IPS-15b (cell line): ENCODE results near the gene FAM217B.
"Not testable (repeated sequence)": the region's sequence is repeated elsewhere in the genome, so short reads cannot be mapped to it uniquely, and the experiment has no call there.

Experiments
- H3K27me3 ChIP-seq: one replicate; pipeline ENCODE4 v1.6.1; 2013; ENCODE audit warnings: low read length; ENCODE audit not compliant: control insufficient read depth, insufficient read depth
- H3K36me3 ChIP-seq: one replicate; pipeline ENCODE4 v1.6.1; 2013; ENCODE audit warnings: low read length; ENCODE audit not compliant: control insufficient read depth, insufficient read depth
- H3K4me1 ChIP-seq: one replicate; pipeline ENCODE4 v1.6.1; 2013; ENCODE audit warnings: mild to moderate bottlenecking, low read length; ENCODE audit not compliant: control insufficient read depth, insufficient read depth
- H3K4me3 ChIP-seq: one replicate; pipeline ENCODE4 v1.5.1; 2013; ENCODE audit warnings: low read depth, low read length
- H3K9ac ChIP-seq: one replicate; pipeline ENCODE4 v1.6.1; 2013; ENCODE audit warnings: low read depth, mild to moderate bottlenecking, low read length
- H3K9me3 ChIP-seq: one replicate; pipeline ENCODE4 v1.6.1; 2013; ENCODE audit warnings: mild to moderate bottlenecking, low read length; ENCODE audit not compliant: control insufficient read depth, insufficient read depth

The FAM217B gene

GRCh38 chr20:59957568-59957967 lies 17.4 kb downstream of the FAM217B start:
- H3K4me3 ChIP-seq, H3K4me1 ChIP-seq, H3K9me3 ChIP-seq, H3K36me3 ChIP-seq, H3K9ac ChIP-seq, H3K27me3 ChIP-seq: not testable (repeated sequence)

- H3K4me3 ChIP-seq, result no peak within 1 kb of the TSS
- H3K27me3 ChIP-seq, result peaks cover 2% of the 10 kb centered on the region
- H3K36me3 ChIP-seq, result no peaks in the 10 kb centered on the region
- H3K9me3 ChIP-seq, result no peaks in the 10 kb centered on the region
- no peaks in the 10 kb centered on the region for H3K4me1 ChIP-seq
- H3K9ac ChIP-seq, result no peak within 1 kb of the TSS
These were observed 17.9 kb downstream of the FAM217B start, which contains the start of gene CDH26 for GRCh38 chr20:59958123-59958522. TSS of gene CDH26 (plus strand) at chr20:59958423. CDS start at chr20:59958727, 304 bp downstream.

- Histone ChIP-seq H3K9ac (no peak overlapping the region), H3K9me3 (no peaks in the 10 kb centered on the region), H3K4me1 (no peaks in the 10 kb centered on the region), H3K4me3 (no peak overlapping the region), H3K36me3 (no peaks in the 10 kb centered on the region), H3K27me3 (peaks cover 2% of the 10 kb centered on the region)
These were observed 18.4 kb downstream of the FAM217B start for GRCh38 chr20:59958626-59959025.

DNA sequence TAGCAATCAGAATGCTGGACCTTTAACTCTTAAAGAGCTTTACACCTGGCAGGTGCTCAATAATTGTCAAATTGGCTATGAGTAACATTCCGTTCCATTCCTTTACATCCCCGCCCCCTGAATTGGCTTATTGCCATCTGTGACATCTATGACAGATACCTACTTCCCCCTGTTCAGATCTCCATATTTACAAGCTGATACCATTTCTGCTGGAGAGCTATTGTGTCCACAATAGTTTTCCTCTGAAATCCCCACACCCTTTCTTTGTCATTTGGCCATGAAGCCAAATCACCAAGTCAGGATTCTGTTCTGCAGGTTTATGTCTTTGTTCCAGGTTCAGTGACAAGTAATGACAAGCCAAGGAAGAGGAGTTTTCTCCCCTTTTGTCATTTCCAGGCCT lies 21.2 kb downstream of the FAM217B start:
- Histone ChIP-seq H3K4me3 (no peak overlapping the region), H3K4me1 (no peaks in the 10 kb centered on the region), H3K27me3 (peaks cover 2% of the 10 kb centered on the region), H3K9me3 (no peaks in the 10 kb centered on the region), H3K9ac (no peak overlapping the region), H3K36me3 (no peaks in the 10 kb centered on the region)

DNA sequence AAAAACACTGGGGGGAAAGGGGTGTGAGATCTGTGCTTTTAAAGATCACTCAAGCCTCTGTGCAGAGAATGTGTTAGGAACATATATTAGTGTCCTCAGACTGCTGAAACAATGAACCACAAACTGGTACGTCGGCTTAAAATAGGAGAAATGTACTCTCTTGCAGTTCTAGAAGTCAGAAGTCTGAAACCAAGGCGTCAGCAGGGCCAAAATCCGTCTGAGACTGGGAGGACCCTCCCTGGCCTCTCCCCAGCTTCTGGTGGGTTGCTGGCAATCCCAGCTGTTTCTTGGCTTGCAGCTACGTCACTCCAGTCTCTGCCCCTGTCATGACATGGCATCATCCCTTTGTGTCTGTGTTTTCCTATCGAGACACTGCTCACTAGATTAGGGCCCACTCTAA lies 22.0 kb downstream of the FAM217B start:
- H3K27me3 ChIP-seq, result peaks cover 2% of the 10 kb centered on the region
- no peaks in the 10 kb centered on the region for H3K4me1 ChIP-seq
- H3K36me3 ChIP-seq, result no peaks in the 10 kb centered on the region
- no peak overlapping the region for H3K9ac ChIP-seq
- no peaks in the 10 kb centered on the region for H3K9me3 ChIP-seq
- H3K4me3 ChIP-seq, result no peak overlapping the region

DNA sequence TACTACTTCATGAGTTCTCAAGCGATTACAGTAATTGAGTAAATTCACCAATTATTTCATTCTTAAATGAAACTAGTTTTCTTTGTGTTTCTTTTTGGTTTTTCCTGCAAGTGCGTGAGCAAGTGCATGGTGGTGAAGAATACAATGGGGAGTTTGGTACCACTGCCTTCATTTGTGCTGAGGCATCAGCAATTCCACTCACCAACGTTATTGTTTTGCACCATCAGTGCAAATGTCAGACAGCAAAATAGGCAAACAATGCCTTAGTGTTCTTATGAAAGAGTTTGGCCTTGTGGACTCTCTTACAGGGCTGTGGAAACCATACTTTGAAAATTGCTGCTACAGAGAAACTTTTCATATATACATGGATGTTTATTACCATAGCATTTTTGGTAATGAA lies 26.2 kb downstream of the FAM217B start:
- Histone ChIP-seq H3K36me3 (no peaks in the 10 kb centered on the region), H3K4me3 (no peak overlapping the region), H3K9me3 (no peaks in the 10 kb centered on the region), H3K27me3 (peaks cover 2% of the 10 kb centered on the region), H3K4me1 (no peaks in the 10 kb centered on the region), H3K9ac (no peak overlapping the region)

DNA sequence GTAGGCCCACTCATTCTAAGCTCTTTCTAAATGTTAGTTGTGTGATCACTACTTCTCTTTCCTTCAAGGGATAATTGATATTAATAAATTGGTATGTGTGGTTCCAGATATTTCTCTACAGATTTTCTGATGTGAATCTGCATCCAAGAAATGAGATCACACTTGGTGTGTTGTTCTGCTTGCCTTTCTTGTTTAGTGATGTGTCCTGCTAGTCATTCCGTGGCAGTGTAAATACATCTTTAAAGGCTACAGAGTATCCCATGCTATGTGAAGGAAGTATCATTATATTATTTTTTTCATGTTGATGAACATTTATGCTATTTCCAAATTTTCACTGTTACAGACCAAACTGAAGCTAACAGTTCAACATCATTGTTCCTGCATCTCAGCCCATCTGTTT lies 31.2 kb downstream of the FAM217B start:
- no peaks in the 10 kb centered on the region for H3K36me3 ChIP-seq
- H3K4me3 ChIP-seq, result no peak overlapping the region
- H3K4me1 ChIP-seq, result no peaks in the 10 kb centered on the region
- H3K9me3 ChIP-seq, result no peaks in the 10 kb centered on the region
- no peaks in the 10 kb centered on the region for H3K27me3 ChIP-seq
- no peak overlapping the region for H3K9ac ChIP-seq

- no peaks in the 10 kb centered on the region for H3K9me3 ChIP-seq
- no peak overlapping the region for H3K4me3 ChIP-seq
- no peaks in the 10 kb centered on the region for H3K27me3 ChIP-seq
- no peaks in the 10 kb centered on the region for H3K36me3 ChIP-seq
- no peaks in the 10 kb centered on the region for H3K4me1 ChIP-seq
- H3K9ac ChIP-seq, result no peak overlapping the region
These were observed 32.0 kb downstream of the FAM217B start for GRCh38 chr20:59972037-59972801.

DNA sequence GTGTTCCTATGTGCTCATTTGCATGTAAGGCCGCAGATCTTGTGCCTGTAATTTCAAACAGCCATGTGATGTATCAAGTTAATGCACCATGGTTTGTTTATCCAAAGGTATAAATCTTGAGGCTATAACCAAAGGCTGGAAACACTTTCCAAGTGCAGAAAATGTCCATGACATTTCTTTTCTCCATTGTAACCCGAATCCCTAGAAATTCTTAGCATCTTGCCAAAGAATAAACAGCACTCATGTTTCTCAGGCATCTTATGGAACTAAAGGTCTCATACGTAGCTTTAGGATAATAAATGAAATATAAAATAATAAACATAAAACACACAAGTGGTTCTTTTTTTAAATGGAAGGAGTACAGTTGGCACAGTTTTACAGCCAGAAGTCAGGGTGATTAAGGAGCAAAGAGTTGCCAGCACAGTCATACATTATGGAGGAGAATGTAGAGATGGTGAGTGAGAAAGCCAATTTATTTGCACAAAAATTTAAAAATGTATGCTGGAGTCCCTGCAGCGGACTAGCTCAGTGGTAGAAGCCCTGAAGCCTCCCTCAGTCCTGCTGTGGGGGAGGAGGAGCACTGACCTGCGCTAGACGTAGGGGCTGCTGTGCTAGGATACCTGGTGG lies 36.1 kb downstream of the FAM217B start:
- Histone ChIP-seq H3K27me3 (no peaks in the 10 kb centered on the region), H3K9me3 (no peaks in the 10 kb centered on the region), H3K4me1 (no peaks in the 10 kb centered on the region), H3K4me3 (no peak overlapping the region), H3K36me3 (no peaks in the 10 kb centered on the region), H3K9ac (no peak overlapping the region)

DNA sequence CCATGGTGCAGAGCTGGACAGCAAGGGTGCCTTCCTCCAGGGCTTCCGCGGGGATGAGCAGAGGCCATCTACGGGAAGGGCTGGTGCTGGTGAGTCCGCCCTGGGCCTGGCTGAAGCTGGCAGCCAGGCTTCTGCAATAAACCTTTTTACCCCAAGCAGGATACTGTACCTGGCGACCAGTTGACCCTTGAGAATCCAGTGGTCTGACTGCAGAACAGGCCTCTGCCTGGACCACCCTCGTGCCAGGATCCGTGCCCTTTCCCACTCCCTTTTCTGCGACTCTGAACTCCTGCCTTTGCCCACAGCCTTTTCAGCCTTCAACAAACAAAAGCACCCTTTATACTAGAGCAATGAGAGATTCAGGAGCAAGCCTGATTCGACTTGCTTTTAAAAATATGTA lies 36.9 kb downstream of the FAM217B start:
- Histone ChIP-seq H3K36me3 (no peaks in the 10 kb centered on the region), H3K9me3 (no peaks in the 10 kb centered on the region), H3K4me3 (no peak overlapping the region), H3K27me3 (no peaks in the 10 kb centered on the region), H3K9ac (no peak overlapping the region), H3K4me1 (no peaks in the 10 kb centered on the region)

GRCh38 chr20:59983076-59983475 lies 42.9 kb downstream of the FAM217B start:
- Histone ChIP-seq H3K4me3 (no peak overlapping the region), H3K9ac (no peak overlapping the region), H3K9me3 (no peaks in the 10 kb centered on the region), H3K27me3 (no peaks in the 10 kb centered on the region), H3K36me3 (no peaks in the 10 kb centered on the region), H3K4me1 (no peaks in the 10 kb centered on the region)

GRCh38 chr20:59984541-59984940 lies 44.4 kb downstream of the FAM217B start:
- H3K27me3 ChIP-seq, result no peaks in the 10 kb centered on the region
- no peaks in the 10 kb centered on the region for H3K36me3 ChIP-seq
- H3K9ac ChIP-seq, result no peak overlapping the region

More at GRCh38 chr20:59984541-59984940, 44.4 kb downstream of the FAM217B start:
- H3K9me3 ChIP-seq, result no peaks in the 10 kb centered on the region
- H3K4me3 ChIP-seq, result no peak overlapping the region
- no peaks in the 10 kb centered on the region for H3K4me1 ChIP-seq
